Neural cell (in vitro differentiated cells): ENCODE measurements around the gene USP6.

Experiments
- CTCF ChIP-seq: fragments of 450-650 bp; IDR thresholded peaks from 2 replicates; pipeline ENCODE4 v1.5.1; 2014; ENCODE audit warnings: antibody characterized with exemption, mild to moderate bottlenecking, moderate library complexity; ENCODE audit not compliant: poor library complexity, severe bottlenecking
- EZH2 ChIP-seq: fragments of 200-600, 300-800 bp; shearing (Covaris generic), sonication (generic); IDR thresholded peaks from 2 replicates; pipeline ENCODE4 v1.6.1; 2014; ENCODE audit warnings: antibody characterized with exemption, low read length, borderline replicate concordance, mild to moderate bottlenecking; ENCODE audit not compliant: insufficient read depth, poor library complexity, severe bottlenecking
- TAF1 ChIP-seq: IDR thresholded peaks from 2 replicates; pipeline ENCODE4 v1.6.1; 2012; ENCODE audit warnings: low read depth

- no peak for TF ChIP-seq CTCF
- TF ChIP-seq EZH2 = no peak
- TF ChIP-seq TAF1 = no peak
Observed at GRCh38 chr17:5120036-5120435, 4.2 kb downstream of the USP6 start.
